Endothelial cell of umbilical vein (primary cell): ENCODE measurements around the gene EDAR. TPM values are rescaled to one million over a fixed set of nuclear protein-coding genes. Genes with fewer than 3 reads are reported as not detected.

Experiments used
- BruUV-seq: library from RNA; stranded (reverse); fragments of 400-500 nt; replicated peaks from 2 replicates; lab custom pipeline; 2021; lab: Mats Ljungman, UMichigan
- CTCF ChIA-PET: fragments of 300-600, 350-600 bp; sonication (Branson Sonifier 250); formaldehyde crosslinking; loops from one replicate; lab custom pipeline; 2021; ENCODE audit warnings: antibody characterized with exemption, inconsistent platforms; lab: Charles Lee
- POLR2A ChIA-PET: fragments of 300-600, 350-600 bp; sonication (Branson Sonifier 250); formaldehyde crosslinking; loops from one replicate; lab custom pipeline; 2021; ENCODE audit warnings: antibody characterized with exemption, inconsistent platforms; lab: Charles Lee
- DNase-seq: peaks from one replicate; pipeline ENCODE4 v3.0.0-alpha.2; 2011; ENCODE audit warnings: low read depth, low spot score
- FAIRE-seq: peaks from 2 replicates; lab custom pipeline; 2011; peaks lifted over from hg19 to GRCh38; lab: Jason Lieb, UNC
- H2AFZ ChIP-seq: 2 replicates; pipeline ENCODE4 v1.6.0; 2012; ENCODE audit warnings: low read depth, low read length, control low read depth, inconsistent platforms
- H3K27ac ChIP-seq: 2 replicates; pipeline ENCODE4 v1.5.1; 2011; ENCODE audit warnings: low read depth, mild to moderate bottlenecking, control low read depth, low read length, moderate library complexity; ENCODE audit not compliant: insufficient read depth
- H3K27me3 ChIP-seq, 2 experiments: 2 replicates each; pipeline versions ENCODE4 v1.6.0 to v1.6.1; 2011; ENCODE audit warnings: low read length in 2 of 2, mixed read lengths in 1 of 2; ENCODE audit not compliant: control insufficient read depth in 2 of 2, insufficient read depth in 2 of 2
- H3K36me3 ChIP-seq, 2 experiments: 2 replicates in 1 of 2; 3 replicates in 1 of 2; pipeline ENCODE4 v1.5.1; 2011; ENCODE audit warnings: low read length in 2 of 2, mild to moderate bottlenecking in 1 of 2, moderate library complexity in 1 of 2; ENCODE audit not compliant: control insufficient read depth in 2 of 2, insufficient read depth in 2 of 2; ENCODE audit errors: extremely low read depth in 1 of 2
- H3K4me1 ChIP-seq: 3 replicates; pipeline ENCODE4 v1.5.1; 2011; ENCODE audit warnings: mild to moderate bottlenecking, low read length; ENCODE audit not compliant: control insufficient read depth, insufficient read depth; ENCODE audit errors: extremely low read depth
- H3K4me2 ChIP-seq: 2 replicates; pipeline ENCODE4 v1.6.1; 2011; ENCODE audit warnings: low read length, control low read depth, mixed read lengths; ENCODE audit not compliant: insufficient read depth
- H3K4me3 ChIP-seq, 3 experiments: fragments of 200-600 bp in 1 of 3; sonication (generic), shearing (Covaris generic) in 1 of 3; replicated peaks in 1 of 3; 2 replicates each; pipeline ENCODE4 v1.5.1; 2011 to 2016; ENCODE audit warnings: control low read depth in 3 of 3, low read length in 3 of 3, mild to moderate bottlenecking in 2 of 3, inconsistent platforms in 1 of 3, low read depth in 1 of 3, moderate library complexity in 1 of 3; ENCODE audit not compliant: insufficient read depth in 1 of 3
- H3K79me2 ChIP-seq: 2 replicates; pipeline ENCODE4 v1.6.0; 2012; ENCODE audit warnings: low read length, inconsistent platforms; ENCODE audit not compliant: control insufficient read depth, insufficient read depth
- H3K9ac ChIP-seq: replicated peaks from 2 replicates; pipeline ENCODE3; 2011; ENCODE audit warnings: low read length, control low read depth; ENCODE audit not compliant: insufficient read depth; ENCODE audit errors: extremely low read depth
- H3K9me1 ChIP-seq: replicated peaks from 3 replicates; pipeline ENCODE4 v1.6.0; 2011; ENCODE audit warnings: mild to moderate bottlenecking, low read length; ENCODE audit not compliant: control insufficient read depth, insufficient read depth; ENCODE audit errors: extremely low read depth
- H3K9me3 ChIP-seq: replicated peaks from 2 replicates; pipeline ENCODE4 v1.5.1; 2012; ENCODE audit warnings: low read length, inconsistent platforms; ENCODE audit not compliant: control insufficient read depth, insufficient read depth
- H4K20me1 ChIP-seq: replicated peaks from 2 replicates; pipeline ENCODE3; 2011; ENCODE audit warnings: mild to moderate bottlenecking, low read length; ENCODE audit not compliant: control insufficient read depth, insufficient read depth; ENCODE audit errors: extremely low read depth
- EZH2 ChIP-seq: IDR thresholded peaks from 2 replicates; pipeline ENCODE4 v1.6.1; 2012; ENCODE audit warnings: borderline replicate concordance, low read depth, mild to moderate bottlenecking, moderate library complexity, low read length, inconsistent platforms; ENCODE audit not compliant: severe bottlenecking
- FOS ChIP-seq: IDR thresholded peaks from 2 replicates; pipeline ENCODE4 v1.6.1; 2011; ENCODE audit warnings: mild to moderate bottlenecking, low read length, moderate library complexity, borderline replicate concordance; ENCODE audit not compliant: insufficient read depth
- GATA2 ChIP-seq: IDR thresholded peaks from 2 replicates; pipeline ENCODE4 v1.7.0; 2011; ENCODE audit warnings: low read depth, mild to moderate bottlenecking, moderate library complexity, mixed read lengths, low read length; ENCODE audit not compliant: insufficient read length, insufficient read depth
- JUN ChIP-seq: IDR thresholded peaks from 2 replicates; pipeline ENCODE4 v1.6.1; 2011; ENCODE audit warnings: borderline replicate concordance, low read depth; ENCODE audit not compliant: insufficient read length, insufficient read depth
- MYC ChIP-seq: IDR thresholded peaks from one replicate; pipeline ENCODE4 v1.6.1; 2011; ENCODE audit warnings: mild to moderate bottlenecking, low read depth, low read length
- POLR2A ChIP-seq: IDR thresholded peaks from 2 replicates; pipeline ENCODE4 v1.6.1; 2012; ENCODE audit warnings: low read depth, mild to moderate bottlenecking, control low read depth, low read length
- POLR2AphosphoS5 ChIP-seq: IDR thresholded peaks from 2 replicates; pipeline ENCODE4 v1.6.1; 2012; ENCODE audit warnings: low read depth, mild to moderate bottlenecking, control low read depth, low read length, moderate library complexity; ENCODE audit not compliant: insufficient read depth
- dilution Hi-C: fragments of 300-500 bp; cut with MboI; formaldehyde crosslinking; loops from one replicate; pipeline ENCODE4 v1.15.0; 2019; ENCODE audit warnings: low sequenced_read_pairs; ENCODE audit not compliant: extremely low pct_ligation_motif_present
- intact Hi-C: fragments of 100-400 bp; cut with micrococcal nuclease; formaldehyde crosslinking; loops from one replicate; pipeline ENCODE4 v1.10.0; 2022
- polyA plus RNA-seq, 4 experiments: library from polyadenylated mRNA; depleted of rRNA in 3 of 4; stranded (reverse) in 3 of 4; unstranded in 1 of 4; fragments of >200 nt; gene quantifications; 2 replicates each; pipeline versions ENCODE4 v1.2.1 to v1.2.3, GENCODE V29; 2011 to 2012; ENCODE audit warnings: missing spikeins in 1 of 4
- total RNA-seq: library from RNA; stranded (reverse); gene quantifications from 2 replicates; pipeline ENCODE4 v1.2.3, GENCODE V29; 2021
- TF ChIP-seq, protein P1 (sequence below), 2 donors: IDR thresholded peaks; 1 replicate in 1 of 2; 2 replicates in 1 of 2; pipeline ENCODE4 v1.5.1; 2011; ENCODE audit warnings: low read length in 2 of 2, mild to moderate bottlenecking in 2 of 2, moderate library complexity in 2 of 2, control low read depth in 1 of 2, inconsistent platforms in 1 of 2, low read depth in 1 of 2; ENCODE audit not compliant: insufficient read depth in 1 of 2; ENCODE audit errors: extremely low read depth in 1 of 2
- TF ChIP-seq, protein P2 (sequence below): IDR thresholded peaks from 2 replicates; pipeline ENCODE4 v1.6.1; 2011; ENCODE audit not compliant: insufficient read depth, insufficient read length

Gene EDAR
- total and polyA plus RNA-seq, 2 donors (not counting 3 experiments of a cell fraction or from before 2014, with no cell fraction given), result not detected

- no peak overlapping the region for H3K4me3 ChIP-seq
- ChIA-PET POLR2A (no interaction called here), CTCF (interaction anchor here (1.1 to 1.3 kb wide), 3 partner anchors 9 to 98 kb away, joined by 3 read pairs; no protein-coding TSS in a partner anchor)
- FAIRE-seq (no peak), DNase-seq (no peak)
- no peak overlapping the region for H2AFZ ChIP-seq
- no peak overlapping the region for H3K27ac ChIP-seq
- H3K4me1 ChIP-seq, result no peaks in the 10 kb centered on the region
- no peak overlapping the region for H3K4me2 ChIP-seq
- no TSS peak for BruUV-seq
- no peaks in the 10 kb centered on the region for H4K20me1 ChIP-seq
- peaks cover 2 to 3% of the 10 kb centered on the region in 2 experiments for H3K27me3 ChIP-seq
- no peaks in the 10 kb centered on the region for H3K9me1 ChIP-seq
- H3K9ac ChIP-seq, result no peak overlapping the region
- dilution Hi-C loops (no loop called here), intact Hi-C loops (no loop called here)
- no peaks in the 10 kb centered on the region for H3K36me3 ChIP-seq
- no peaks in the 10 kb centered on the region for H3K9me3 ChIP-seq
- TF ChIP-seq GATA2, result no peak
- TF ChIP-seq FOS, result no peak
- TF ChIP-seq, protein P1, sequence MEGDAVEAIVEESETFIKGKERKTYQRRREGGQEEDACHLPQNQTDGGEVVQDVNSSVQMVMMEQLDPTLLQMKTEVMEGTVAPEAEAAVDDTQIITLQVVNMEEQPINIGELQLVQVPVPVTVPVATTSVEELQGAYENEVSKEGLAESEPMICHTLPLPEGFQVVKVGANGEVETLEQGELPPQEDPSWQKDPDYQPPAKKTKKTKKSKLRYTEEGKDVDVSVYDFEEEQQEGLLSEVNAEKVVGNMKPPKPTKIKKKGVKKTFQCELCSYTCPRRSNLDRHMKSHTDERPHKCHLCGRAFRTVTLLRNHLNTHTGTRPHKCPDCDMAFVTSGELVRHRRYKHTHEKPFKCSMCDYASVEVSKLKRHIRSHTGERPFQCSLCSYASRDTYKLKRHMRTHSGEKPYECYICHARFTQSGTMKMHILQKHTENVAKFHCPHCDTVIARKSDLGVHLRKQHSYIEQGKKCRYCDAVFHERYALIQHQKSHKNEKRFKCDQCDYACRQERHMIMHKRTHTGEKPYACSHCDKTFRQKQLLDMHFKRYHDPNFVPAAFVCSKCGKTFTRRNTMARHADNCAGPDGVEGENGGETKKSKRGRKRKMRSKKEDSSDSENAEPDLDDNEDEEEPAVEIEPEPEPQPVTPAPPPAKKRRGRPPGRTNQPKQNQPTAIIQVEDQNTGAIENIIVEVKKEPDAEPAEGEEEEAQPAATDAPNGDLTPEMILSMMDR (IDR thresholded peaks at IDR 0.05; ENCODE audit: extremely low read depth in 1 of 2, insufficient read depth in 1 of 2, low read depth in 1 of 2, low read length in 2 of 2), result no peak
- TF ChIP-seq JUN, result no peak
- TF ChIP-seq MYC, result no peak
- no peak for TF ChIP-seq EZH2
- TF ChIP-seq, protein P2, sequence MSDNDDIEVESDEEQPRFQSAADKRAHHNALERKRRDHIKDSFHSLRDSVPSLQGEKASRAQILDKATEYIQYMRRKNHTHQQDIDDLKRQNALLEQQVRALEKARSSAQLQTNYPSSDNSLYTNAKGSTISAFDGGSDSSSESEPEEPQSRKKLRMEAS, result no peak
- TF ChIP-seq POLR2AphosphoS5, result no peak
- TF ChIP-seq POLR2A, result no peak
- H3K79me2 ChIP-seq, result no peaks in the 10 kb centered on the region
Measured at GRCh38 chr2:108898315-108899082, 90.5 kb downstream of the EDAR start.
